NCI-H748 (cell line): ENCODE measurements around the gene SH3RF3.

ENCODE experiments used
- DNase-seq: peaks from one replicate; lab custom pipeline; 2025; ENCODE audit not compliant: unreplicated experiment; lab: John Stamatoyannopoulos, UW

The SH3RF3 gene

DNA sequence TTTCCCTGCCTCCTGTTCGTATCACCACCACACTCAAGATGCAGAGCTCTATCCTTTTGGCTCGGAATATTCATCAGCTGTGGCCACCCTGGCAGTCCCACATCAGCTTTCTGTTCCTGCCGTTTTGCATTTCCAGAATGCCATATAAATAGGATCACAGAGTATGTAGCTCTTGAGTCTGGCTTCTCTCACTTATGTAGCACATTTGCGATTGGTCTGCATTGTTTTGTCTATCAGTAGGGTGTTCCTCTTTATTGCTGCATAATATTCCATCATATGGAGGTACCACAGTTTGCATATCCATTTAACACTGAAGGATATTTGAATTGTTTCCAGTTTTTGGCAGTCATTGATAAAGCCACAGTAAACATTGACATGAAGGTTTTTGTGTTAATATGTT is 104.6 kb downstream of the SH3RF3 start:
- DNase-seq = no peak

DNA sequence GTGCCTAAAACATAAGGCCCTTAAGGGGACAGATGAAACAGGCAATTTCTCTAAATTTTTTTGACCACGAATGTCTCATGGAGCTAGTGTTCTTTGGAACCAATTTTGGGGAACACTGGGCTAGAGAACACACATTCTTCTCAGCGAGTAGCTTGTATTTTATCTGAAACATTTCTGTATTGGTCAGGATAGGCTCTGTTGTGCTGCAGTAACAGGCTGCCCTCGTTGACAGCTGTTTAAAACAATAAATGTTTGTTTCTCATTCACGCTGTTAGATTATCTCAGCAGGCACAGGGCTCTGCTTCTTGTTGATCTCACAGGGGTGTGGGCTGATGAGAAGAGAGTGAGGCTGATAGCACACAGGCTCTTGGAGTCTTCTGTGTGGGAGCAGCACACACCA is 105.3 kb downstream of the SH3RF3 start:
- DNase-seq = no peak

DNA sequence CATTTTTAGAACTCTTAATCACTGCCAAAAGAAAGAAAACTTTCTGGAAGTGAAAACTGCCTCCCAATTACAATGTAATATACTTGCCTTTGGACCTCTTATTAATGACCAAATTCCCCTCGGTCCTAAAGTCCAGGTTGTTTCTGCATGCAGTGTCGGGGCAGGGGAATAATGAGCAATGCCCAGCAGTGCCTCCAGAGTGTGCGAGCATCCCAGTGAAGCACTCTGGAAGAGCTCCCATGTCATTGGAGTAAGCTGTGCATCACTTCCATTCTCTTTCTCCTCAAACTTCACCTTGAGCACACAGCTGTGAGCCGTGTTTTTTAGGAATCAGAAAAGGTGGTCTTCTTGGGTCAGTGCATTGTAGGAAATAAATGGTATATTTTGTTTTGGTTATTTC is 107.1 kb downstream of the SH3RF3 start:
- no peak for DNase-seq

DNA sequence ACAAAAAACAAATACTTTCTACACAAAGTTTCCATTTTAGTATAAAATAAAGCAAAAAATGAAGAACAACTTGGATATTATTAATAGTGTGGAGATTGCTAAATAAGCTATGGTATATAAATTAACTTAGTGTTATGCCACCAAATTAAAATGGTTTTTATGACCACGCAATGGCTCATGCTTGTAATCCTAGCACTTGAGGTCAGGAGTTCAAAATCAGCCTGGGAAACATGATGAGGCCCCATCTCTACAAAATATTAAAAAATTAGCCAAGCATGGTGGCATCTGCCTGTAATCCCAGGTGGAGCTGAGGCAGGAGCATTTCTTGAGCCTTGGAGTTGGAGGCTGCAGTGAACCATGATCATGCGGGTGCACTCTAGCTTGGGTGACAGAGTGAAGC is 108.8 kb downstream of the SH3RF3 start:
- DNase-seq = no peak

DNA sequence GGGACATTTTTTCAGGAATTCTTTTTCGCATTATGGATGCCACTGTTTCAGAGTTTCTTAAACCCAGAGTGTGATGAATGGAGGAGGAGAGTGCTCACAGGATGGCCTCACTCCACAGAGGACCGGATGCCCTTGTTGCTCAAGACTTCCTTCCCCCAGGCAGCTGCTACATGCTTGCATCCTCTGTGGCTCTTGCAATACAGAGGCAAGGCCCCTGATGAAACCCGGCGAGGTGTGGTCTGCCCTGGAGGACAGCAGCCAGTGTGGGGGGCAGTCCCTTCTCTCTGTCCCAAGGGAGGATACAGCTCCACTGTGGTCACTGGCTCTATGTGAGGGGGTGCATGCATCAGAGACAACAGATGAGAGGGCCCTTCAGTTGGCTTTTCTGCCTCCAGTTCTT is 109.6 kb downstream of the SH3RF3 start:
- no peak for DNase-seq

DNA sequence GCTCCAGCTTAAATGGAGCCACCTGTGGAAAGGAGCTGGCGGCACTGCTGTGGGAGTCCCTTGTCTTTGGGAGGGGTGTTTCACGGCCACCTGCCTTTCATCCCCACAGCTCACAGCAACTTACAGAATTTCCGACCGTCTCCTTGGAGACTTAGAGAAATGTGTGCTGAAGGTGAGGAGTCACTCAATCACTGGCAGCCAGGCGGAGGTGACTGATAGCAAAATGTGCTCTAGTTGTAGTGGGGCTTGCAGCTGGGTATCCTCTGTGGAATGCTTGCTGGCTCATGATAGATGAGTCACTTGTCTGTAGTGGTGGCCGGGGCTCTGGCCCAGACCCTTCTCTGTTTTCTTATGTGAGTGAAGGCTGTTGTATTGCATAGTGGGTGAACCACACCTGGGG is 110.7 kb downstream of the SH3RF3 start:
- no peak for DNase-seq

DNA sequence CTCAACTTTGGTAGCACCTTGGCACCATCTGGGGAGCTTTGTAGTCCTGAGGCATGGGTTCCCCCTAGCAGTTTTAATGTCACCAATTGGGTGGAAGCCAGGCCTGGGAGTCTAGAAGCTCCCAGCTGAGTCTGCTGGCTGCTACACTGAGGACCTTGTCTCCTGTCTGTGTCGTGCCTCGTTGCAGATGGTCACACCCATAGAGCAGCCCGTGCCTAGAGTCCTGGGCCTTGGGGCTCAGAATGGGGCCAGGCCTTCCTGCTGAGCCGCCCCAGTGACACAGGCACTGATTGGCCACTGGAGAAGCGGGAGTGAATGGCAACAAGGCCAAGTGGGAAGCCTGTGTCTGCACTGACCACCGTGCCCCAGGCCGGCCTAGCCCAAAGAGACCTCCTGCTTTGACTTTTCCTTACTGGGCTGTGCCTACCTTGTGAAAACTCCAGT is 113.2 kb downstream of the SH3RF3 start:
- DNase-seq = no peak

DNA sequence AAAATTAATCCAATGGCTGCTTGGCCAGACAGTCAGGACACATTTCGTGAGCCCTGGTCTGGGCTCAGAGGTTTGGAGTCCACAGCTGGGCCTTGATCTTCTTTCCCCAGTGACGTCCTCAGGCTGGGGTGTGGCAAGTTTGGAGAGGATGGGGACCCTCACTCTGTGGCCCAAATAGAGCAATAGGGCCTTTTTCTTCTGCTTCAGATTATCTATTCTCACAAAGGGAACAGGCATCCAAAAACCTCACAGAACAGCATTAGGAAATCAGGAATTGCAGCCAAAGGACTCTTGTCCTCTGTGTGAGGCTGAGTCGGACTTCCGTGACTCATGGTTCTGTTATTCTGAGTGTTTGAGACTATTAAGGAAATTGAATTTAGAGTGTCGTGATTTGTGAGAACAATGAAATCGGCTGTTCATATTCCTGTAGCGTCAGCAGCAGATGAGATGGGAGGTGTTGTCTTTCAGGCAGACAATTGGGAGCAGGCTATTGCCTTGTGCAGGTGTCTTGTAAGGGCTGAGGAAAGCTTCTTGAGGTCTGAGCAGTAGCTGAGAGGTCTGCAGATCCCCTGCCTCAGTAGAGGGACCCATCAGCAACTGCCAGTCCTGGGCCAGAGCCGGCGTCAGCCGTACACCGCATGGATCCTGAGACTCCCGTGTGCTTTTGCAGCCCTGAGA is 113.8 kb downstream of the SH3RF3 start:
- no peak for DNase-seq

DNA sequence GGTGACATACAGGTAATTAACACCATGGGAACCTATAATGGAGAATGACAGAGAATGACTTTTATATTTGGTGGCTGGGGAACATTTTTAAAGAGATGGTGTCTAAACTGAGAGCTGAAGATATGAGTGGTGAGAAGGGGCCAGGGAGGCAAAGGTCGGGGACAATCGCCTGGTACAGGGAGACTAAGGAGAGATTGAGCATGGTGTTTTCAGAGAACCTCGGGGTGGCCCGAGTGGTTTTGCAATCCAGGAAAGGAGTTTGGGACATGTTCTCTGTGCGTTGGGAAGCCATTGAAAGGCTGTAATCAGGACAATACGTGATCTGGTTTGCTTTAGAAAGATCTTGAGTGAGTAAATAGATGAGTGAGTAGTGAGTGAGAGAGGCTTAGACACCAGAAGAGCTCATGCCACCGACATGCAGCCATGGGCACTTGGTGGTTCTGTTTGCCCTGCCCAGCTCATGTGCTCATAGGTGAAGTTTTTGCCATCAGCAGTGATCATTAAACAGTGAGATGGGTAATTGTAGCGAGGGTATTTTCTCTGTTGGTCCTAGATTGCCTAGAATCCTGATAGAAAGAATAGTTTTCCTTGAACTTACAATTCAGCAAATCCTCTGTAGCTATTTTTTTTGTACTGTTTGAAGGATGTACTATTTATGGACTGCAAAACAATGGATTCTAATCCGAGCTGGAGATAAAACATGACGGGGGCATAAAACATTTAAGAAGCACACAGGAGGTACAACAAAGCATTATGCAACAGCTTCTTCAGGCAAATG is 114.7 kb downstream of the SH3RF3 start:
- no peak for DNase-seq

DNA sequence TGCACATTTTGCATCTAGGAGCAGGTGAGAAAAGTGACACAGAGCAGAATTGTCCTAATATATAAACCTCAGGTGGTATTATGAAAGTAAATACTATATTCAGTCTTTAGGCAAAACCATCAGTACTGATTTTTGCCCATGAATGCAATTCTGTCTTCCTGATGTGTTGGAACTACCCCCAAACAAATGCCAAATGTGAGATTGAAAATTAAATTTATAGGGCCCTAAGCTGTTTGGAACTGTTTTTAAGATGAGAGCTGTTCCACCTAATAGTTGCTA is 115.2 kb downstream of the SH3RF3 start:
- no peak for DNase-seq

DNA sequence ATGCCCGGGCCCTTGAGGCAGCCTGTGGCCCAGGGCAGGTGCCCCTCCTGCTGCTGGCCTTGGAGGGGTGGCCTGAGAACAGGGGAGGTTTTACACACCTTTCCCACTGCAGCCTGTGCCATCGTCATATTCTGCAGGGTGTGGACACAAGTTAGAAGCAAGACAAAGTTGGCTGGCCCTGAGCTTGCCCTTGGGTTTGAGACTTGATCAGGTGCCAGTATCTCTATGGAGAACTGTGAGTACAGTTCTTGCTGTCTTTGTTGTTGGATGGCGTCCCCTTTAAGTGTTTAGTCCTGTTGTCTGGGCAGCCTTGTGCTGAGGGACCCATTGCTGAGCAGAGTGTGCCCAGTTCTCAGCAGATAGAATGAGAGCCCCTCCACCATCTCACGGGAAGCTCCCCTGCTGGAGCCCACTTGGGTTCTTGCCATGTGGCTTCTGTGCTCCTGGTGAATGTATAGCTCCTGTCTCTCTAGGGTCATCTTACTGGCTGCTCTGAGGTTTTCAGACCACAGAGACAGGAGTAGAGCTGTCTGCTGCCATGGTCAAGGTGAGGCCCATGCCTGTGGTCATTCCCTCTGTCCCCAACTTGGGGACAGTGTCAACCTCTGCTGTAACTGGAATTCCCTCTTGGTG is 115.9 kb downstream of the SH3RF3 start:
- DNase-seq = no peak

DNA sequence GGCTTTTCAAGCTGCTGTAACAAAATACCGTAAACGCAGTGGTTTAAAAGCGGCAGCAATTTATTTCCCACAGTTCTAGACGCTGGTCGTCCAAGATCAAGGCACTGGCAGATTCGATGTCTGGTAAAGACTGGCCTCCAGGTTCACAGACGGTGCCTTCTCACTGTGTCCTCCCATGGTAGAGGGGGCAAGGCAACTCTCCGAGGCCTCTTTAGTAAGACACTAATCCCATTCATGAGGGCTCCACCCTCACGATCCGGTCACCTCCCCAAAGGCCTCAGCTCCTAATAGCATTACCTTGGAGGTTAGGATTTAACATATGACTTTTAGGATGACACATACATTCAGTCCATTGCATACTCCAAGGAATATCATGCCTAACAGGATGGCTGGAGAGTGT is 117.2 kb downstream of the SH3RF3 start:
- no peak for DNase-seq

DNA sequence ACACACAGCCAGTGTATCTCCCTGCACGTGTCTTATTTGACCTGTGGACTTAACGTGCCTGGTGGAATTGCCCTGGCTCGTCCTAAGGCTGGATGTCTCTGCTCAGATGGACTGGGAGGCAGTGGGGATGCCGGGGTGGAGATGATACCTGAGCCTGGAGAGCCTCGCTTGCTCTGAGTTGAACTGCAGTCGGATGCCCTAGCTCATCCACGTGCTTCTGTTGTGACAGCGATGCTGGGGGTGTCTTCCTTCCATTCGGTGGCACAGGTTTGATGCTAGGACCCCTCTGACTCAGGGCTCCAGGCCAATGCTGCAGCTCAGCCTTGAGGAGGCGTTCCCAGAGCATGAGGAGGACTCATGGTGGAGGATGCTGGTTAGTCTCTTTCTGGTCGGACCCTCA is 117.6 kb downstream of the SH3RF3 start:
- no peak for DNase-seq

DNA sequence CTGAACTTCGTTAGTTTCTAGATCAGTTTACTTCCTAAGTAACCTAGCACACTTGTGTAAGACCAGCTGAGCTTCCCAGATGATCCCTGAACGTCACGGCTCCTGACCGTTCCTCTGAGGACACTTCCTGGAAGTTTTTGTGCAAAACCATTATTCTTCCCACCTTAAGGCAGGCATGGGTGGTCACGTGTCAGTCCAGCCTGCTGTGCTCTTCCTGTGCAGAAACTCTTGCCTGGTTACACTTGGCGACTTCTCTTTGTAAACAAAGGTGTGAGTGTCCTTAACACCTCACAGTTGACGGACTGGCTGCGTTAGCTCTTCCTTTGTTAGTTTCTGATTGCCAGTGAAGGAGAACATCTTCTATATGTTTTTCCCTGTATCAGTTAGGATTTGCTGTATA is 118.3 kb downstream of the SH3RF3 start:
- peak; percentile 44 for DNase-seq

DNA sequence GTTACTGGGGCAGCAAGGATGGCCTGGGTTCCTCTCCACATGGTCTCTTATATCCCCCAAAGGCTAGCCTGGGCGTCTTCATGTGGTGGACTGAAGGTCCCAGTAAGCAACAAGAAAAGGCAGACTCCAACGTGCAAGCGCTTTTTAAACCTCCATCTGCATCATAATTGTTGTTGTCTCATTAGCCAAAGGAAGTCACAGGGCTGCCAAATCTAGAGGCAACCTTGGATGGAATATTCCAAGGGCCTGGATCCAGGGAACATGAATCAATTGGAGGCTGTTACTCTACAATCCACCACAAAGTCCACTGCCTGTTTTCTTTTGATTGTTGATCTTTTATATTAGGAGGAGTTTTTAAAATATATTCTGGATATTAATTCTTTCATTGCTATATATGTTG is 118.8 kb downstream of the SH3RF3 start:
- no peak for DNase-seq

DNA sequence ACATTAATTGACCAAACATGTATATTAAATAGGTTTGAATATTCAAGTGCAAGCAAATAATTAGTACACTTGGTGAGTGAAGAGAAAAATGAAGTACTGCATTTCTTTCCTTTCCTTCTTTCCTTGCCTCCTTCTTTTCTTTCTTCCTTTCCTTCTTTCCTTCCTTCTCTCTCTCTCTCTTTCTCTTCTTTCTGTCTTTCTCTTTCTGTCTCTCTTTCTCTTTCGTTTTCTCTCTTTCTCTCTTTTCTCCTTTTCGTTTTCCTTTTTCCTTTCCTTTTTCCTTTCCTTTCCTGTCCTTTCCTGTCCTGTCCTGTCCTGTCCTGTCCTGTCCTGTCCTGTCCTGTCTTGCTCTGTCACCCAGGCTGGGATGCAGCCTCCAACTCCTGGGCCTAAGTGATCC is 119.6 kb downstream of the SH3RF3 start:
- DNase-seq = no peak

DNA sequence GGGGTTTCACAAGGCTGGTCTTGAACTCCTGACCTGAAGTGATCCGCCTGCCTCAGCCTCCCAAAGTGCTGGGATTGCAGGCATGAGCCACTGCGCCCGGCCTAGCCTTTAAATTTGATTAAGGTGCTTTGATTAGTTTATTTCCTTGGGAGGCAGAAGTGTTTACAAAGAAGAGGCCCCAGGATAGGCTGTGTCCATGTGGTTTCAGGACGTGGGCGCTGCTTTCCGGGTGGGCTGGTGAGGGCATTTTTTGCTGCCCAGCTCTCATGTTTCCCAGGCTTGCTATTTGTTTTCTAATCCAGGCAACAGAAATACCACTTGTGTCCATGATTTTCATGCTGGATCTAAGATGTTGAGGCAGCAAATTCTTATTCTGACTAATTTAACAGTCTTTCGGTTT is 124.2 kb downstream of the SH3RF3 start:
- no peak for DNase-seq

DNA sequence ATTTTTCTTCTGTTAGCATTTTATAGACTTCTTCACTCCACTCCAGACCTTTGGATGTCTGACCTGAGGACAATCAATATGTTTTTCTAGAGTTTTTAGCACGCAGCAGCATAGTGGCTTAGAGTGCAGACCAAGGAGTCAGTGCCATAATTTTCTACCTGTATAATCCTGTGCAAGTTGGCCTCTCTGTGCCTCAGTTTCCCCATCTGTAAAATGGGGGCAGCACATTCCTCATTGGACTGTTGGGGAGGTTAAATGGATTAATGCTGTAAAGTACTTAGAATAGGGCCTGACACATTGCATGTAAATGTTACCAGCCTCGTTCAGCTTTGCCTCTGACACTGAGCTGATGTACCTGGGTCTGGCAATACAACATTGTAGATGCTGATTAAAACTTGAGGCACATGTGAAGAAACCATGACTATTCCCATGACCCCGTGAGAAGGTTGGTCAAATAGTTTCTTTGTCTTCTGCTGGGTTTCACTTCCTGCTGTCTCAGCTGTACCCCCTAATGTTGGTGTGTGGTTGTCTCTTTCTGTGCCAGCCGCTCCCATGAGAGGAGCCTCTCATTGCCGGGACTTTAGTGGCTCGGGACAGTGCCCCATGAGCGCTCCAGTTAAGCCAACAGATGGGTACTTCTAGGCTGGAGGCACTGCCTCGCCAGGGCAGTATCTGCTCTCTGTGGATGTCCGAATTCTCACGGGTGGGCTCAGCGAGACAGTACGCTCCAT is 125.3 kb downstream of the SH3RF3 start:
- DNase-seq = no peak

DNA sequence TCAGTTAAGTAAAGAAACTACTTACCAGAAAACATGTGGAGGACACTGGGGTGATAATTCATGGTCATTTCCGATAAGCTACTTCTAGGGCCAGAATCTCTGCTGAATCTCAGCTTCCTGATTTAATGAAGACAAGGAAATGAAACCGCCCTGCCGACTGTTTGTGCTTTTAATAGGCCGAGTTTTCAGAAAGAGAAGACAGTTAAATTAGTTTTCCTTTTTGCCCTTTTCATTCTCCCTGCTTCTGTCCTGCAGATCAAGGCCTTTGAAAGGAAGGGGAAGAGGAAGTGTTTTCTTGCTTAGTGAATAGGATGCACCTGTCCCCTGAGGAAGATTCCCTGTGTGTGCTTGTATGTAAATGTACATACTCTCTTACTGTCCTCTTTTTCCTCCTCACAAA is 126.6 kb downstream of the SH3RF3 start:
- DNase-seq = no peak

DNA sequence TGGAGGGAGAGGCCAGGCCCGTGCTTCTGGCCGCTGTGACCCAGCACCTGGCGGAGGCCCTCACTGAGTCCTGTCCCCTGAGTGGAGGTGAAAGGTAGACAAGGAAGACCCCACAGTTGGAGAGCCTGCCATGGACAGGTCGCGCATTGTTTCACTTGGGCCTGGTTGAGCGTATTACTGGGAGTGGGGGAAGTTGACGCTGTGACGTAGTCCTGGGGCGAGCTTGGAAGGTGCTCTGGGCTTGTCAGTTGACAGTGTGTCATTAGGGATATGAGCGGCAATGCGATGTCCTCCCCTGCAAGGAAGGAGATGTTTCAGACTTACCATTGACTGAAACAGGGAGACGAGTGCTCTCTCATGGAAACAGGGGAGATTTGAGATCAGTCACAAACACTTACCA is 127.1 kb downstream of the SH3RF3 start:
- DNase-seq = no peak

DNA sequence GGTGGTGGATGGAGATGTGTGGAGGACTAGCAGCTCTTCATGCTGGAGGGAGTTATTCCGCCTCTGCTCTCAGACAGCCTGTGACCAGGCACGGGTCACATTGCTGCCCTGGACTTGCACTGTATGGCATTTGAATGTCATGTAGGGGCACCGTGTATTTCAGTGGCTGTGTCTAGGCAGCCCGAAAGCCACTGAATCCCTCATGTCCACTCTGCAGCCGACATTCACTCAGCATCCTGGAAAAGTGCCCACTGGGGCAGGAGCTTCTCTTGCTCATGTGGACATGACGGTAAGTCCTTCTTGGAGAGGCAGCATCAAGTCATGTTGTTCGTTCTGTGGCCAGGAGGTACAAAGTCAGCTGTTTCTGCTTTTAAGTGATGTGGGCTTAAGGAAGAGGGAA is 127.9 kb downstream of the SH3RF3 start:
- DNase-seq = no peak

DNA sequence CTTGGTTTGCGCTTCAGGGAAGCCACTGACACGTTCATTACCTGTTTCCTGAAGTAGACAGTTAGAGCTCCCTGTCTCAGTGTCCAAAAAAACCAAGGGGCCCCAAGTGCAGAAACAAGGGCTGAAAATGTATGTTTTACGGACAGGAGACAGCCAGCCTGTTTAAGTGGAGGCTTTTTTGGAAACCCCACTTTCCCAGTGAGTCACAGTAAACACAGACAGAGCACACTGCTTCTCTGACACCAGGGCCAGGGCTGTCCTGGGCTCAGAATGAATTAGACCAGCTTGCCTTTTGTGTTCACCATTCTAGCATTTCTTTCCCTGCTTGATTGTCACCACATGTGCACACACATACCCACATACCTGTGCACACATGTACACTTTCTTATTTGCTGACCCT is 128.6 kb downstream of the SH3RF3 start:
- no peak for DNase-seq
